ENCODE data around the gene FGF14.

DNA sequence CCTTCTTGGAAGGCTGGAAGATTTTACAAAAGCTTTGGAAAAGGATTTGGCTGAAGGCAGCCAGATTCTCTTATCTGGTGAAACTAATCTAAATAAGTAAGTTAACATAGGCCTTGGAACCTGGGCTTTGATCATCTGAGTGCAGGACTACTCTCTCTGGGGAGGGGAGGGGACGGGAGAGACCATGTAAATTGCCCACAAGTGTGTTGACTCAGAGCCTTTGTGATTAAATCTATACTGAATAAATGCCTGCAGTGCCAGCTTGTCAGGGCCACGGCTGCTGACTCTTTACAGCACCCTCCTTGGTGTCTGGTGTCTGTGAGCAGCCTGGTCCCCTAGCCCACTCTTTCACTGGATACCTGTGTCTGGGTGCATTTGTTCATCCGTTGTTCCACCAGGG, 698.0 kb downstream of the FGF14 start:
- TF ChIP-seq CTCF (IDR thresholded peaks at IDR 0.05; ENCODE audit: low read depth, low read length, poor library complexity, severe bottlenecking) (no peak), EZH2phosphoT487 (IDR thresholded peaks at IDR 0.05; ENCODE audit: borderline replicate concordance, low read length) (no peak)

Data from DOHH2 (cell line).